BJ (cell line): ENCODE measurements around the gene PLEKHO1. TPM values are rescaled to one million over a fixed set of nuclear protein-coding genes. Genes with fewer than 3 reads are reported as not detected.

Experiments
- CTCF ChIA-PET: fragments of 350-600 bp; formaldehyde crosslinking; extraction: SDS; loops from one replicate; lab custom pipeline; 2021; ENCODE audit warnings: antibody characterized with exemption, inconsistent platforms; lab: Yijun Ruan, JAX
- POLR2A ChIA-PET: fragments of 300-600 bp; sonication (Branson Sonifier 250); formaldehyde crosslinking; extraction: SDS; loops from one replicate; lab custom pipeline; 2021; ENCODE audit warnings: antibody characterized with exemption; lab: Charles Lee
- DNase-seq: peaks from one replicate; pipeline ENCODE4 v3.0.0-alpha.2; 2011; ENCODE audit warnings: low read depth
- H3K27me3 ChIP-seq: 2 replicates; pipeline ENCODE4 v1.6.0; 2011; ENCODE audit warnings: low read length; ENCODE audit not compliant: control insufficient read depth, insufficient read depth
- H3K36me3 ChIP-seq: 2 replicates; pipeline ENCODE4 v1.5.1; 2011; ENCODE audit warnings: low read length; ENCODE audit not compliant: control insufficient read depth, insufficient read depth
- H3K4me3 ChIP-seq: 2 replicates; pipeline ENCODE4 v1.5.1; 2011; ENCODE audit warnings: low read depth, mild to moderate bottlenecking, control low read depth, low read length
- polyA plus RNA-seq: library from polyadenylated mRNA; depleted of rRNA; stranded (reverse); fragments of >200 nt; gene quantifications from 2 replicates; pipeline ENCODE4 v1.2.3, GENCODE V29; 2011
- TF ChIP-seq, protein P1 (sequence below): IDR thresholded peaks from 2 replicates; pipeline ENCODE4 v1.5.1; 2011; ENCODE audit warnings: low read depth, mild to moderate bottlenecking, control low read depth, inconsistent platforms, low read length, moderate library complexity; ENCODE audit not compliant: insufficient read depth

Gene PLEKHO1
- polyA plus RNA-seq, 1 experiment, result 41.3 TPM

DNA sequence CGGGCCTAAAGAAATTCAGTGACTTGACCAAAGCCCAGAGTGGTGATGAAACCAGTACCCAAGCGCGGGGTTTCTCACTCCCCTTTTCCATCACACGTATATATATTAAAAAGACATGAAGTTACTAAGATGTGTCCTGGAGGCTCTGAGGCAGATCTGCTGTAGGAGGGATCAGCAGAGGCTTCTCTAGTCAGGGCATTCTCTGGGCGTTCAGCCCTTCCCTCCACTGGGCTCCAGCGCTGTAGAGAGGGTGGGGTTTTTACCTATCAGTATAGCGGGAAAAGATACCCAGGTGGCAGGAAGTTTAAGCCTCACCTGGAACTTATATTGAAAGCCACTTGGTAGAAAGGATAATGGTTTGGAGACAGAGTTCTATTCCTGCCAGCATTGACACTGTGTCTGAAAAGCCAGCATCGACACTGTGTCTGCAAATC, 862 bp upstream of the PLEKHO1 start:
- peaks cover 2% of the 10 kb centered on the region for H3K36me3 ChIP-seq
- H3K27me3 ChIP-seq, result no peaks in the 10 kb centered on the region
- CTCF ChIA-PET, result interaction anchor here (1.6 to 1.8 kb wide), 2 partner anchors 17 to 21 kb away, joined by 6 to 8 read pairs; no protein-coding TSS in a partner anchor
- POLR2A ChIA-PET, result no interaction called here
- no peak for DNase-seq
- TF ChIP-seq, protein P1, sequence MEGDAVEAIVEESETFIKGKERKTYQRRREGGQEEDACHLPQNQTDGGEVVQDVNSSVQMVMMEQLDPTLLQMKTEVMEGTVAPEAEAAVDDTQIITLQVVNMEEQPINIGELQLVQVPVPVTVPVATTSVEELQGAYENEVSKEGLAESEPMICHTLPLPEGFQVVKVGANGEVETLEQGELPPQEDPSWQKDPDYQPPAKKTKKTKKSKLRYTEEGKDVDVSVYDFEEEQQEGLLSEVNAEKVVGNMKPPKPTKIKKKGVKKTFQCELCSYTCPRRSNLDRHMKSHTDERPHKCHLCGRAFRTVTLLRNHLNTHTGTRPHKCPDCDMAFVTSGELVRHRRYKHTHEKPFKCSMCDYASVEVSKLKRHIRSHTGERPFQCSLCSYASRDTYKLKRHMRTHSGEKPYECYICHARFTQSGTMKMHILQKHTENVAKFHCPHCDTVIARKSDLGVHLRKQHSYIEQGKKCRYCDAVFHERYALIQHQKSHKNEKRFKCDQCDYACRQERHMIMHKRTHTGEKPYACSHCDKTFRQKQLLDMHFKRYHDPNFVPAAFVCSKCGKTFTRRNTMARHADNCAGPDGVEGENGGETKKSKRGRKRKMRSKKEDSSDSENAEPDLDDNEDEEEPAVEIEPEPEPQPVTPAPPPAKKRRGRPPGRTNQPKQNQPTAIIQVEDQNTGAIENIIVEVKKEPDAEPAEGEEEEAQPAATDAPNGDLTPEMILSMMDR, result no peak
- peak overlapping the region; percentile 78 for H3K4me3 ChIP-seq

DNA sequence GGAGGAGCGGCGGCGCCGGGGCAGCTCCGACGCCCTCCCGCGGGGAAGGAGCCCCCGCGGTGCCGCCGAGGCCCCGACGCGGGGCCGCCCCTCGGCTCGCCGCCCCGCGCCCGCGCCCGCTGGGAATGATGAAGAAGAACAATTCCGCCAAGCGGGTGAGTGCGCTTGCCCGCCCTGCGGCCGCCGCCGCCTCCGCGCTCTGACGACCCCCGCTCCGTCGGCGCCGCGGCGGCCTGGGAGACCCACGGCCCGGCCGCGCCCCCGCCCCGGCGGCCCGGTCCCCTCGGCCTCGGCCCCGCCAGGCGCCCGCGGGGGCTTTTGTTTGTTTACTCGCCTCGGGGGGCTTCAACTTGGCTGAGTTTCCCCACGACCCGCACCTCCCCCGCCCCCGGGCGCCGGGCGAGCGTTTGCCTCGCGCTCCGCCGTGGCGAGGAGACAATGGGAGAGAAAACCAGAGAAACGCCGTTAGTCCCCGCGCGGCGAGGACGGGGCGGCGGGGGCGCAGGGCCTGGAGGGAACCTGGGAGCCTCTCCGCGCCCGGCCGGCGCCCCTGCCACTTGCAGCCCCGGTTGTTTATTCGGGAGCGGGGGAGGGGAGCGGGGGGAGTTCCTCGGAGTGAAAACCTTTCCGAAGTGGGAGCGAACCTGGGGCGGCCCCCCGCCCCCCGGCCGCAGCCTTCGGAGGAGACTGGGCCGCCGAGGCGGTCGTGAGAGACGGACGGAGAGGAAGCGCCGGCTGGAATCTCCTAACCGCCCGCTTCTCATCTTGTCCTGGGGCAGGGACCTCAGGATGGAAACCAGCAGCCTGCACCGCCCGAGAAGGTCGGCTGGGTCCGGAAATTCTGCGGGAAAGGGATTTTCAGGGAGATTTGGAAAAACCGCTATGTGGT, 661 bp downstream of the PLEKHO1 start:
- CTCF ChIA-PET, result interaction anchor here (1.2 to 2.1 kb wide), 4 partner anchors 13 to 37 kb away, joined by 4 to 8 read pairs (median 6); no protein-coding TSS in a partner anchor

DNA sequence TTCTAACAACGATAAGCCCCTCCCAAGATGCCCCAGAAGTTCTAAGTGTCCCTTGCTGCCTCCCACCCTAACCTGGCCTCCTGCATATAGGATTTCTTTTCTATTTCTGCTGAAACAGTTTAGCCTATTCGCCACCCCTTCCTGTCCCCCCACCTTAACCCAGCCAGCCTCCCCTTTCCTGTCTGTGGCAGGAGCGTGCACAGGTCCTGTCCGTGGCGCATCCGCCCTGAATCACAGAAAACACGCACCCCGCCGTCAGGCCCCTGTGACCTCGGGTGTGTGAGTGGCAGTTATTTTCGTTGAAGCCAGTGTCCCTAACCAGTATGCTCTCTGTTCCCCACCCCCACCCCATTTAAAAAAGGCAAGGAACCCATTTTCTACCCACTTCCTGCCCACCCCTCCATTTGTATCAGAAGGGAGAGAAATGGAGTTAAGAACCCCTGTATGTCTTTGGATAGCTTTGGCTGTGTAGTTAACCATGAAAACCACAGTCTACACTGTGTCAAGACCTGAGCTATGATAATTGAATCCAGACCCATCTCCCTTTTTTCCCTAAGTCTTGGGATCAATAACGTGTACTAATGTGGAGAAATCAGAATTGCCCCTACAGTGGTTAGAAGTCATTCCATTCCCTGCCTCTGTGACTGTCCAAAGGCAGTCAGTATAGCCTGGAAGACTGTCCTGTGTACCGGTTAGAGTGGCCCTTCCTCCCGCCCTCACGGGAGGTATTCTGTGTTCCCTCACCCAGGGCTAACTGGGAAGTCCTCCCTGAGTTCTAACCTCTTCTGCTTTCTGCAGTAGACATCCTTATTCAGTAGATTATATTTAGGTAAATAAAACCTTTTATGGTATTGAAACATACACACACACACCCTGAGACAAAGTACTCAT, 1.8 kb downstream of the PLEKHO1 start:
- CTCF ChIA-PET, result interaction anchor here (0.6 to 2.1 kb wide), 6 partner anchors 10 to 194 kb away, joined by 3 to 8 read pairs (median 6); no protein-coding TSS in a partner anchor
- POLR2A ChIA-PET, result interaction anchor here (0.9 to 1.2 kb wide), 2 partner anchors 9 to 11 kb away, joined by 3 to 4 read pairs; no protein-coding TSS in a partner anchor
- DNase-seq, result no peak
- Histone ChIP-seq H3K4me3 (peak overlapping the region; percentile 78), H3K27me3 (no peaks in the 10 kb centered on the region), H3K36me3 (peaks cover 9% of the 10 kb centered on the region)
- TF ChIP-seq, protein P1, result no peak

More for the DNA sequence above, 661 bp downstream of the PLEKHO1 start:
- peak overlapping the region; percentile 78 for H3K4me3 ChIP-seq
- TF ChIP-seq, protein P1, result no peak
- peaks cover 5% of the 10 kb centered on the region for H3K36me3 ChIP-seq
- no peaks in the 10 kb centered on the region for H3K27me3 ChIP-seq
- POLR2A ChIA-PET, result interaction anchor here (0.6 to 1.1 kb wide), 5 partner anchors 11 to 66 kb away, joined by 3 to 32 read pairs (median 5); no protein-coding TSS in a partner anchor
- DNase-seq, result no peak

DNA sequence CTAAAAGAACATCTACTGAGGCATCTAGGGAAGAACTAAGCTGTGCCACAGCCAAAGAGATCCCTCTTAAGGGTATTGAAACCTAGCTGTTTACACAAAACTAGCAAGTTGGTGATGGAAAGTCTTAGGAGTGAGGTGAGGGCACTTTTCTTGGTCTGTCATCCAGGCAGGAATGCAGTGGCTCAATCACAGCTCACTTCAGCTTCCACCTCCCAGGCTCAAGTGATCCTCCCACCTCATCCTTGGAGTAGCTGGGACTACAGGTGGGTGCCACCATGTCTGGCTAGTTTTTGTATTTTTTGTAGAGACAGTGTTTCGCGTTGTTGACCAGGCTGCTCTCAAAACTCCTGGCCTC, 2.4 kb downstream of the PLEKHO1 start:
- Histone ChIP-seq H3K36me3 (peaks cover 14% of the 10 kb centered on the region), H3K4me3 (no peak overlapping the region; the same call in 1 of the 2 replicates), H3K27me3 (no peaks in the 10 kb centered on the region)
- POLR2A ChIA-PET, result interaction anchor here (0.9 to 1.2 kb wide), 2 partner anchors 9 to 11 kb away, joined by 3 to 4 read pairs; no protein-coding TSS in a partner anchor
- DNase-seq, result no peak
- CTCF ChIA-PET, result interaction anchor here (0.7 to 2.1 kb wide), 5 partner anchors 9 to 78 kb away, joined by 4 to 8 read pairs (median 6); no protein-coding TSS in a partner anchor
- TF ChIP-seq, protein P1, result no peak
